Activated naive CD4-positive, alpha-beta T cell treated with anti-CD3 and anti-CD28 coated beads, Interleukin-2, amount 50 U/mL, for 24 hours (primary cell): ENCODE results near the gene APBB1IP.
"Not testable (repeated sequence)": the region's sequence is repeated elsewhere in the genome, so short reads cannot be mapped to it uniquely, and the experiment has no call there.

ENCODE experiments used
- H3K27ac Mint-ChIP-seq: one replicate; pipeline ENCODE4 v1.8.0; 2021; ENCODE audit warnings: mild to moderate bottlenecking, mixed read lengths
- H3K27me3 Mint-ChIP-seq: one replicate; pipeline ENCODE4 v1.8.0; 2021; ENCODE audit warnings: mixed read lengths
- H3K36me3 Mint-ChIP-seq: one replicate; pipeline ENCODE4 v1.8.0; 2021; ENCODE audit warnings: mixed read lengths
- H3K4me1 Mint-ChIP-seq: one replicate; pipeline ENCODE4 v1.8.0; 2021; ENCODE audit warnings: mixed read lengths
- H3K4me3 Mint-ChIP-seq: one replicate; pipeline ENCODE4 v1.8.0; 2021; ENCODE audit warnings: mild to moderate bottlenecking, mixed read lengths
- H3K9me3 Mint-ChIP-seq: one replicate; pipeline ENCODE4 v1.8.0; 2021; ENCODE audit warnings: mixed read lengths

Gene APBB1IP

GRCh38 chr10:26437637-26438461, at the start of gene APBB1IP:
APBB1IP (plus strand) TSS chr10:26438341; CDS start chr10:26492327, 53,986 bp downstream.
- H3K4me1 Mint-ChIP-seq = peaks cover 58% of the 10 kb centered on the region
- no peaks in the 10 kb centered on the region for H3K27me3 Mint-ChIP-seq
- peaks cover 6% of the 10 kb centered on the region for H3K36me3 Mint-ChIP-seq
- peak within 1 kb of the TSS; percentile 97 for H3K27ac Mint-ChIP-seq
- no peaks in the 10 kb centered on the region for H3K9me3 Mint-ChIP-seq
- H3K4me3 Mint-ChIP-seq = peak within 1 kb of the TSS; percentile 96

DNA sequence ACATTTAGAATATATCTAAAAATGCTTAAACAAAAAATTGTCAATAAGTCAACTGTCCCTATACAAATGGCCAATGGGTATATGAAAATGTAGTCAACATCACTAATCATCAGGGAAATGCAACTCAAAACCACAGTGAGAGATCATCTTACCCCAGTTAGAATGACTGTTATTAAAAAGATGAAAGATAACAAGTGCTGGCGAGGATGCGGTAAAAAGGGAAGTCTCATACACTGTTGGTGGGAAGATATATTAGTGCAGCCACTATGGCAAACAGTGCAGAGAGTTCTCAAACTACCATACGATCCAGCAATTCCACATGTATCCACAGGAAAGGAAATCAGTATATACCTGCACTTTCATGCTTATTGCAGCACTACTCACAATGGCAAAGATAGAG, 48.6 kb upstream of the APBB1IP start:
- Mint-ChIP-seq H3K4me3 (no peak overlapping the region), H3K27ac (no peak overlapping the region), H3K4me1 (peaks cover 18% of the 10 kb centered on the region), H3K9me3 (peaks cover 5% of the 10 kb centered on the region), H3K36me3 (no peaks in the 10 kb centered on the region), H3K27me3 (peaks cover 2% of the 10 kb centered on the region)

- Mint-ChIP-seq H3K27me3 (peaks cover 2% of the 10 kb centered on the region), H3K9me3 (peaks cover 5% of the 10 kb centered on the region), H3K36me3 (no peaks in the 10 kb centered on the region), H3K27ac (no peak overlapping the region), H3K4me1 (peaks cover 16% of the 10 kb centered on the region), H3K4me3 (peak overlapping the region; percentile 50)
Observed at GRCh38 chr10:26391701-26392695, 46.1 kb upstream of the APBB1IP start.

GRCh38 chr10:26398353-26398752, 39.8 kb upstream of the APBB1IP start:
- H3K36me3 Mint-ChIP-seq, H3K9me3 Mint-ChIP-seq, H3K4me1 Mint-ChIP-seq, H3K27ac Mint-ChIP-seq, H3K27me3 Mint-ChIP-seq, H3K4me3 Mint-ChIP-seq: not testable (repeated sequence)

DNA sequence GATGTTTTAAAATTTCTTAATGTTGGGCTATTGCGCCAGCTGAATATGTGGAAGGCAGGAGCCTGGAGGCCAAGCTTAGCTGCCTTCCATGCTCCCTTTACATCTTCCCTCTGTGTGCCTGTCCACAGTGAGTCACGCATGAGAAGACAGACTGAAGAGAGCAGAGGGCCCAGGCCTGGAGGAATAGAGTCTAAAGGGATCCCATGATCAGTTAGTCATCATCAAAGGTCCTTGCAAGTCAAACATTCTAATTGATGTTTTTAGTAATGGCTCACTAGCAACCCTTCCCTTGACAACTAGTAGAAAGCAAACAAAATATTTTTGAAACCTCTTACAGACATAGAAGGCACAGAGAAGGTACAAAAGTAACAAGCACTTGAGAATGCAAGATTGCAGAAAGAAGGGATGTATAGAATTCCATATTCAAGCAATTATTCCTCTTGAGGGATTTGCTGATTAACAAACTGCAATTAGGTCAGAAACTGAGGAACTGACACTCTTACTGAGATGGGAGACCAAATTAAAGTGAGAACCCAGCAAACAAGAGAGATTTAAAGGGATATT, 30.7 kb upstream of the APBB1IP start:
- Mint-ChIP-seq H3K27me3 (no peaks in the 10 kb centered on the region), H3K36me3 (no peaks in the 10 kb centered on the region), H3K27ac (no peak overlapping the region), H3K4me1 (peaks cover 6% of the 10 kb centered on the region), H3K9me3 (no peaks in the 10 kb centered on the region), H3K4me3 (no peak overlapping the region)

DNA sequence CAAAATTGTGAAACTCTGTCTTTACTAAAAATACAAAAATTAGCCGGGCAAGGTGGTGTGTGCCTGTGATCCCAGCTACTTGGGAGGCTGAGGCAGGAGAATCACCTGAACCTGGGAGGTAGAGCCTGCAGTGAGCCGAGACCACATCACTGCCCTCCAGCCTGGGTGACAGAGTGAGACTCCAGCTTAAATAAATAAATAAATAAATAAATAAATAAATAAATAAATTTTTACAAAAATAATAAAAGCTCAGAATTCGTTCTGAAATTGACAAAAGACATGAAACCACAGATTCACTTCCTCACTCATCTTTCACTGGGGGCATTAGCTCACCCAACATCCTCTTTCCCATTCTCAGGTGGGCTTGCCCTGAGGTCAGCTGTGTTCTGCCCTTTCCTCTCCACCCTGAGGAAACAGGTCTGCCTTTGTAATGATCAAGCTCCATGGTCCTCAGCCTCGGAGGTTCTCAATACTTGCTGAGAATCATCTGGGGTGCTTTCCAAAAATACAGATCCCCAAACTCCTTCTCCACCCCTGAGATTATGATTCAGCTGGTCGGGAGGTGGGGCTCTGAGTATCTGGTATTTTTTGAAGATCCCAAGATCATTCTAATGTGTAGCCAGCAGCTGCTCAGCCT, 29.2 kb upstream of the APBB1IP start:
- Mint-ChIP-seq H3K27me3 (no peaks in the 10 kb centered on the region), H3K4me1 (peaks cover 6% of the 10 kb centered on the region), H3K9me3 (no peaks in the 10 kb centered on the region), H3K27ac (no peak overlapping the region), H3K36me3 (no peaks in the 10 kb centered on the region), H3K4me3 (no peak overlapping the region)

- H3K9me3 Mint-ChIP-seq = no peaks in the 10 kb centered on the region
- H3K4me3 Mint-ChIP-seq = no peak overlapping the region
- H3K27ac Mint-ChIP-seq = no peak overlapping the region
- H3K36me3 Mint-ChIP-seq = no peaks in the 10 kb centered on the region
- peaks cover 6% of the 10 kb centered on the region for H3K4me1 Mint-ChIP-seq
- no peaks in the 10 kb centered on the region for H3K27me3 Mint-ChIP-seq
Observed at GRCh38 chr10:26410356-26410755, 27.8 kb upstream of the APBB1IP start.

- no peak overlapping the region for H3K4me3 Mint-ChIP-seq
- H3K9me3 Mint-ChIP-seq = no peaks in the 10 kb centered on the region
- H3K27ac Mint-ChIP-seq = no peak overlapping the region
- no peaks in the 10 kb centered on the region for H3K4me1 Mint-ChIP-seq
- no peaks in the 10 kb centered on the region for H3K36me3 Mint-ChIP-seq
- H3K27me3 Mint-ChIP-seq = no peaks in the 10 kb centered on the region
Observed at GRCh38 chr10:26412932-26413331, 25.2 kb upstream of the APBB1IP start.

DNA sequence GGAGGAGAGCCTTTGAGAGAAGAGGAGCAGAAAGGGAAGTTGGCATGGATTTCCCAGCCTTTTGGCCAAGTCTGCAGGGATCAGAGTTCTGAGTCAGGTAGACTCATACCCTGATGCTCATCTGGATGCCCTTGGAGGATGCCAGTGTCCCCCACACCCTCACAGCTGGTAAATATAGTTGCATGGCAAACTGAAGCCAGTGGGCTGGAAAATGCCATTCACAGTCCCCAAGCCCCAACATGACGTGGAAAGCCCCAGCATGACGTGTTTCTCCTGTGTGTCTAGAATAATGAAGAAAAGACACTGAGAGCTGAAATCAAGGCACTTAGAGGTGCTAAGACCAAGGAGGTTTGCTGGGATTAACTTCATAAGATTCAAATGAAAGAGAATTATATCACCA, 24.8 kb upstream of the APBB1IP start:
- Mint-ChIP-seq H3K27me3 (no peaks in the 10 kb centered on the region), H3K4me1 (no peaks in the 10 kb centered on the region), H3K27ac (no peak overlapping the region), H3K9me3 (no peaks in the 10 kb centered on the region), H3K4me3 (no peak overlapping the region), H3K36me3 (no peaks in the 10 kb centered on the region)

DNA sequence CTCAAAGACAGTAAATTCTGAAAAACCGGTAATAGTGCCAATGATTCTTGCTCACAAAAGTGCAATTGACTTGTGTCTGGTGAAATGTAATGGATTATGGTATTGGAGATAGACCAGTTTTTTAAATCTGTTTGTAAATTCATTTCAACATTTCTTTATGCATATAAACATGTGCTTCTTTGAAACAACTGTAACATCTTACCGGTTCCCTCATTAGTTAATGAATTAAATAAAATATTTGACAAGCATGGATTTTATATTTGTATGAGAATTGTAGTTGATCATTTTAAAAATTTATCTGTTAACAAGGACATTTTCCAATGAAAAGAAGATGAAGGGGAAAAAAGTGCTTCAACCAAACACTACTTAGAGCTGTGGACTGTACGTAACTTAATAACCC, 21.0 kb upstream of the APBB1IP start:
- H3K27me3 Mint-ChIP-seq = no peaks in the 10 kb centered on the region
- H3K36me3 Mint-ChIP-seq = no peaks in the 10 kb centered on the region
- H3K27ac Mint-ChIP-seq = no peak overlapping the region
- no peak overlapping the region for H3K4me3 Mint-ChIP-seq
- H3K4me1 Mint-ChIP-seq = no peaks in the 10 kb centered on the region
- no peaks in the 10 kb centered on the region for H3K9me3 Mint-ChIP-seq

GRCh38 chr10:26422977-26423376, 15.2 kb upstream of the APBB1IP start:
- Mint-ChIP-seq H3K27ac (no peak overlapping the region), H3K27me3 (no peaks in the 10 kb centered on the region), H3K36me3 (no peaks in the 10 kb centered on the region), H3K4me1 (no peaks in the 10 kb centered on the region), H3K9me3 (no peaks in the 10 kb centered on the region), H3K4me3 (no peak overlapping the region)

DNA sequence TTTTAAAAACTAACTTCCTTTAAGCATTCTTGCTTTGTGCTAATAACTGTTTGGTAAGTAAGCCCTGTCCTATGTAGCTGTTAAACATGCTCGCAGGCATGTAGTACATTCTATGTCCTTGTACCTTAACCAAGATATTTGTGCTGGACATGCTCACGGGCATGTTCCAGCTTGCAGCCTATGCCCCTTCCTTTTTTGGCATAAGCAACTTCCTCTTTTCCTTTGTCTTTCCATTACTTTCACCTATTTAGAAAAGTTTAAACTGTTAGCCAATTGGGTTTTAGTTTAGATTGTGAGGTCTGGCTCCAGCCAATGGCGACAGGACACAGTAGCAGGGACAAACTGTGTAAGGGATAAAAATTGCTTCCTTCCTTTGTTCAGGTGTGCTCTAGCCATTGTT, 14.4 kb upstream of the APBB1IP start:
- peaks cover 1% of the 10 kb centered on the region for H3K36me3 Mint-ChIP-seq
- H3K4me3 Mint-ChIP-seq = no peak overlapping the region
- H3K27ac Mint-ChIP-seq = no peak overlapping the region
- no peaks in the 10 kb centered on the region for H3K4me1 Mint-ChIP-seq
- no peaks in the 10 kb centered on the region for H3K9me3 Mint-ChIP-seq
- no peaks in the 10 kb centered on the region for H3K27me3 Mint-ChIP-seq

GRCh38 chr10:26430641-26431163, 7.4 kb upstream of the APBB1IP start:
- Mint-ChIP-seq H3K4me3 (peak overlapping the region; percentile 67), H3K36me3 (peaks cover 1% of the 10 kb centered on the region), H3K27ac (peak overlapping the region; percentile 95), H3K9me3 (no peaks in the 10 kb centered on the region), H3K27me3 (no peaks in the 10 kb centered on the region), H3K4me1 (peaks cover 27% of the 10 kb centered on the region)

- no peaks in the 10 kb centered on the region for H3K27me3 Mint-ChIP-seq
- no peak overlapping the region for H3K4me3 Mint-ChIP-seq
- no peak overlapping the region for H3K27ac Mint-ChIP-seq
- peaks cover 1% of the 10 kb centered on the region for H3K36me3 Mint-ChIP-seq
- no peaks in the 10 kb centered on the region for H3K9me3 Mint-ChIP-seq
- H3K4me1 Mint-ChIP-seq = peaks cover 50% of the 10 kb centered on the region
Observed at GRCh38 chr10:26432938-26433337, 5.2 kb upstream of the APBB1IP start.

- H3K4me1 Mint-ChIP-seq = peaks cover 40% of the 10 kb centered on the region
- H3K36me3 Mint-ChIP-seq = no peaks in the 10 kb centered on the region
- H3K27me3 Mint-ChIP-seq = no peaks in the 10 kb centered on the region
- no peak overlapping the region for H3K4me3 Mint-ChIP-seq
- no peaks in the 10 kb centered on the region for H3K9me3 Mint-ChIP-seq
- H3K27ac Mint-ChIP-seq = peak overlapping the region; percentile 92
Observed at GRCh38 chr10:26435852-26436251, 2.3 kb upstream of the APBB1IP start.
